Measurements from ENCODE around the gene BMP7. TPM values are rescaled to one million over a fixed set of nuclear protein-coding genes. Genes with fewer than 3 reads are reported as not detected.

BMP7 gene
- total and polyA plus RNA-seq, 2 donors (not counting 3 experiments of a cell fraction or from before 2014, with no cell fraction given), result not detected

GRCh38 chr20:57142667-57143066 lies 123.8 kb downstream of the BMP7 start:
- no peaks in the 10 kb centered on the region for H3K4me1 ChIP-seq (ENCODE audit: control insufficient read depth, extremely low read depth, insufficient read depth, low read length)
- intact Hi-C loops (cut with micrococcal nuclease), result no loop called here
- no peak overlapping the region for H3K4me3 ChIP-seq (replicated peaks in 1 of 3; ENCODE audit: insufficient read depth in 1 of 3, low read depth in 1 of 3, low read length in 3 of 3)
- no peak overlapping the region for H3K27ac ChIP-seq (ENCODE audit: insufficient read depth, low read depth, low read length)
- TF ChIP-seq EZH2 (IDR thresholded peaks at IDR 0.05; ENCODE audit: borderline replicate concordance, low read depth, low read length, severe bottlenecking) (no peak), POLR2AphosphoS5 (IDR thresholded peaks at IDR 0.05; ENCODE audit: insufficient read depth, low read depth, low read length) (no peak), GATA2 (IDR thresholded peaks at IDR 0.05; ENCODE audit: insufficient read depth, insufficient read length, low read depth, low read length) (no peak), JUN (IDR thresholded peaks at IDR 0.05; ENCODE audit: borderline replicate concordance, insufficient read depth, insufficient read length, low read depth) (no peak), MAX (IDR thresholded peaks at IDR 0.05; ENCODE audit: insufficient read depth, insufficient read length) (no peak), FOS (IDR thresholded peaks at IDR 0.05; ENCODE audit: borderline replicate concordance, insufficient read depth, low read length) (no peak), MYC (IDR thresholded peaks at IDR 0.05; ENCODE audit: low read depth, low read length) (no peak), POLR2A (IDR thresholded peaks at IDR 0.05; ENCODE audit: low read depth, low read length) (no peak)
- TF ChIP-seq, protein P1, sequence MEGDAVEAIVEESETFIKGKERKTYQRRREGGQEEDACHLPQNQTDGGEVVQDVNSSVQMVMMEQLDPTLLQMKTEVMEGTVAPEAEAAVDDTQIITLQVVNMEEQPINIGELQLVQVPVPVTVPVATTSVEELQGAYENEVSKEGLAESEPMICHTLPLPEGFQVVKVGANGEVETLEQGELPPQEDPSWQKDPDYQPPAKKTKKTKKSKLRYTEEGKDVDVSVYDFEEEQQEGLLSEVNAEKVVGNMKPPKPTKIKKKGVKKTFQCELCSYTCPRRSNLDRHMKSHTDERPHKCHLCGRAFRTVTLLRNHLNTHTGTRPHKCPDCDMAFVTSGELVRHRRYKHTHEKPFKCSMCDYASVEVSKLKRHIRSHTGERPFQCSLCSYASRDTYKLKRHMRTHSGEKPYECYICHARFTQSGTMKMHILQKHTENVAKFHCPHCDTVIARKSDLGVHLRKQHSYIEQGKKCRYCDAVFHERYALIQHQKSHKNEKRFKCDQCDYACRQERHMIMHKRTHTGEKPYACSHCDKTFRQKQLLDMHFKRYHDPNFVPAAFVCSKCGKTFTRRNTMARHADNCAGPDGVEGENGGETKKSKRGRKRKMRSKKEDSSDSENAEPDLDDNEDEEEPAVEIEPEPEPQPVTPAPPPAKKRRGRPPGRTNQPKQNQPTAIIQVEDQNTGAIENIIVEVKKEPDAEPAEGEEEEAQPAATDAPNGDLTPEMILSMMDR (IDR thresholded peaks at IDR 0.05; ENCODE audit: extremely low read depth in 1 of 2, insufficient read depth in 1 of 2, low read depth in 1 of 2, low read length in 2 of 2), result no peak
- dilution Hi-C loops (cut with MboI; ENCODE audit: extremely low pct_ligation_motif_present, low sequenced_read_pairs), result no loop called here
- BruUV-seq (replicated peaks), result no TSS peak
- H4K20me1 ChIP-seq (replicated peaks; ENCODE audit: control insufficient read depth, extremely low read depth, insufficient read depth, low read length), result no peaks in the 10 kb centered on the region
- H3K27me3 ChIP-seq (ENCODE audit: control insufficient read depth in 2 of 2, insufficient read depth in 2 of 2, low read length in 2 of 2), result no peaks in the 10 kb centered on the region
- no peaks in the 10 kb centered on the region for H3K9me3 ChIP-seq (replicated peaks; ENCODE audit: control insufficient read depth, insufficient read depth, low read length)
- H3K36me3 ChIP-seq (ENCODE audit: control insufficient read depth in 2 of 2, extremely low read depth in 1 of 2, insufficient read depth in 2 of 2, low read length in 2 of 2), result no peaks in the 10 kb centered on the region
- DNase-seq (ENCODE audit: low read depth, low spot score), result no peak
- no peak for FAIRE-seq
- CTCF ChIA-PET, result no interaction called here
- no peak overlapping the region for H3K9ac ChIP-seq (replicated peaks; ENCODE audit: extremely low read depth, insufficient read depth, low read length)
- H3K79me2 ChIP-seq (ENCODE audit: control insufficient read depth, insufficient read depth, low read length), result no peaks in the 10 kb centered on the region
- H3K9me1 ChIP-seq (replicated peaks; ENCODE audit: control insufficient read depth, extremely low read depth, insufficient read depth, low read length), result no peaks in the 10 kb centered on the region
- POLR2A ChIA-PET, result no interaction called here
- no peak overlapping the region for H2AFZ ChIP-seq (ENCODE audit: low read depth, low read length)
- H3K4me2 ChIP-seq (ENCODE audit: insufficient read depth, low read length), result no peak overlapping the region

Measured in endothelial cell of umbilical vein (primary cell).